GM08714 (cell line): ENCODE data around the gene NAA15.
A peak's percentile ranks its signal among the peaks of the same experiment; 100 is the strongest.

Experiments
- H3K4me3 ChIP-seq: fragments of 200-500 bp; sonication (Bioruptor generic); 2 replicates; pipeline ENCODE4 v1.5.1; 2014; ENCODE audit warnings: mild to moderate bottlenecking, low read length, inconsistent platforms
- ZNF274 ChIP-seq: IDR thresholded peaks from 2 replicates; pipeline ENCODE4 v1.6.1; 2012; ENCODE audit warnings: mild to moderate bottlenecking, low read depth, low read length

NAA15 gene

DNA sequence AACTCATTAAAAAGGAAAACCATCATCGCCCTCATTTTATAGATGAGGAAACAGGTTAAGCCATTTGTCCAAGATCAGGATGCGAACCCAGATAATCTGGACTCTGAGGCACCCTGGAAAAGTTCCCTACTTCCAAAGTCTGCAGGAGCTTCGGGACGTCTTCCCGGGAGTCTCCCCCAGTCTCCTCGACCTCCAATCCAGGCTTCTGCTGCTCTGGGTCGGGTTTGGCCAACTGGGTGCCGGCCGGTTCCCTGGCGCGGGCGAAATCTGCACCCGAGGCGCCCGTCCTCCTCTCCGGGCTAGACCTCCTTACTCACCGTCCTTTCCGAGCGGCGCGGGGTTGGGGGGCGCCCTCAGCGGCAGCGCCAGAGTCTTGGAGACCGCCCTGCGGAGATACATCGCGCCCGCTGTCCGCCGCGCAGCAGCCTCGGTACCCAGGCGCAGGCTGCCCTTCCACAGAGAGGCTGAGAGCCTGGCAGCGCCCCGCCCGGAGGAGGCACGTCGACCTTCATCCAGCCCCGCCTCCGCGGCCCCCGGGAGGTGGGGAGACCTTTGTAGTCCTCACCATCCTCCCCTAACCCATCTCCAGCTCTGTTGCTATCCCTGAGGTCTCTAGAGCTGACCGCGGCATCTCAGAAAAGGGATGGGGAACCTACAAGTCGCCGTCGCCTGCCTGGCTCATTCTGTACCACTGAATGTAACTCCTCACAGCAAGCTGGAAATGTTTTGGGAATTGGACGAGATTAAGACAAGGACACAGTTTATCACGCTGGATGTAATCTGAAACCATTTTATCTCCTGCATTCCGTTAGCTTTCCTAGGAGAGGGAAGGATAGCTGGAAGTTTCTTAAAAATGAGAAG is 21.3 kb upstream of the NAA15 start, which contains the start of gene MGARP:
TSS of gene MGARP (minus strand) at position 466 of the 861 bp plus-strand sequence. CDS start at position 399, 67 bp downstream.
- TF ChIP-seq ZNF274: no peak
- peak within 1 kb of the TSS; percentile 35; the same call in 1 of the 2 replicates for H3K4me3 ChIP-seq

DNA sequence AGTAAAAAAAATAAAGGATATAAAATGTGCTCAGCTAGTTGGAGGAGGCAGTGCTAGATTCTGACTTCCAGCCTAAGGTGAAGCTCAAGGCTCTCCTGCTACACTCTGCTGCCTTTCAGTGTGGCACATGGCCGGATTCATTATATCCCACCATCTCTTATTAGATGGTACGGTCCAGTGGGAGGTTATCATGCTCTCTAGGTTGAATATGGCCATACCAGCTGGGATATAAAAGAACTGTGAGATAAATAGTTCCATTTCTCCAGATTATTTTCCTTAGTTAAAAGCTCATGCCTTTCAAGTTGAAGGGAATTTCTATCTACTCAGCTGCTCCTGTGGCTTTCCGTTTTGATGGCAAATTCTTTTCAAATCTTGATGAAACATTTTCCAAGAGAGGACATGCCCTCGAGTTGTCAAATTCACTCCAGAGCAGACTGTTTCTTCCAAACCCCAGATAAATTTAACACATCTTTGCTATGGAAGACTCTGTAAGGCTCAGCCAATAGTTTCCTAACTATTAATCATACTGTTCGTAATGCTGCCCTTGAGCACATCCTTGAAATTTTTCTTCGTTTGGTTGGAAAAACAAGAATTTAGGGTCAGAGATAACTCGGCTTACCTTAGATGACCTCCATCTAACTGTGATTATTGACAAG is 19.1 kb upstream of the NAA15 start:
- no peak for TF ChIP-seq ZNF274
- no peak overlapping the region for H3K4me3 ChIP-seq

DNA sequence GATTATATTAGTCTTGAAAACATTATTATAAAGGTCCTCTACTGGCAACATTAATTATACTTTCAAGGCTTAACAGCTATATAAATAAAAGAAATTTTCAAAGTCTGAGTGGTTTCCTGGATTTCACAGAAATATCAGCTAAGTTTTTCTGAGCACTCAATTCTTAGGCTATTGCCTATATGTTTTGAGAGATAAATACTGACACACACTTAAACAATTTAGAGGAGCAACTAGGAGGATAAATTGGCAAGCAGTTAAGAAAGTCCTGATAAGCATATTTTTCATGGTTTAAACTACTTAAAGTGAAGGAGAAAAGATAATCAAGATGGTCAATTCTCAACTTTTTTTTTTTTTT is 18.6 kb upstream of the NAA15 start:
- no peak for TF ChIP-seq ZNF274
- no peak overlapping the region for H3K4me3 ChIP-seq

DNA sequence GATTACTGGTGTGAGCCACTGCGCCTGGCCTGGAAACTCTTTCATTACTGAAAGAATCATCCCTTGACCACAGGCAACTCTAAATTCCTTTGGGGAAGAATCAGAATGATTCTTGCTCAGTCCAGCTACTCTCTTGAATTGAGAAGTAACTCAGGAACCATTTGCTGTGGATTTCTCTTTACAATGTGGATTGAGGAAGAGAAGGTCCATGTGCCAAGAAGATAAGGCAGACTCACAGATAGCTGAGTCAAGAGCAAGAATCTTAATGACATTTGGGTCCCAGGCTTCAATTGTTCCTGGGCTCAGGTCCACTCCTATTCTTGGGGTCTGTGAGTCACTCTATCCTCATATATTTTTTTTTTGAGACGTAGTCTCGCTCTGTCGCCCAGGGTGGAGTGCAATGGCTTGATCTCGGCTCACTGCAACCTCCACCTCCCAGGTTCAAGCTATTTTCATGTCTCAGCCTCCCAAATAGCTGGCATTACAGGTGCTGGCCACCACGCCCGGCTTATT is 15.1 kb upstream of the NAA15 start:
- no peak for TF ChIP-seq ZNF274
- H3K4me3 ChIP-seq: no peak overlapping the region

DNA sequence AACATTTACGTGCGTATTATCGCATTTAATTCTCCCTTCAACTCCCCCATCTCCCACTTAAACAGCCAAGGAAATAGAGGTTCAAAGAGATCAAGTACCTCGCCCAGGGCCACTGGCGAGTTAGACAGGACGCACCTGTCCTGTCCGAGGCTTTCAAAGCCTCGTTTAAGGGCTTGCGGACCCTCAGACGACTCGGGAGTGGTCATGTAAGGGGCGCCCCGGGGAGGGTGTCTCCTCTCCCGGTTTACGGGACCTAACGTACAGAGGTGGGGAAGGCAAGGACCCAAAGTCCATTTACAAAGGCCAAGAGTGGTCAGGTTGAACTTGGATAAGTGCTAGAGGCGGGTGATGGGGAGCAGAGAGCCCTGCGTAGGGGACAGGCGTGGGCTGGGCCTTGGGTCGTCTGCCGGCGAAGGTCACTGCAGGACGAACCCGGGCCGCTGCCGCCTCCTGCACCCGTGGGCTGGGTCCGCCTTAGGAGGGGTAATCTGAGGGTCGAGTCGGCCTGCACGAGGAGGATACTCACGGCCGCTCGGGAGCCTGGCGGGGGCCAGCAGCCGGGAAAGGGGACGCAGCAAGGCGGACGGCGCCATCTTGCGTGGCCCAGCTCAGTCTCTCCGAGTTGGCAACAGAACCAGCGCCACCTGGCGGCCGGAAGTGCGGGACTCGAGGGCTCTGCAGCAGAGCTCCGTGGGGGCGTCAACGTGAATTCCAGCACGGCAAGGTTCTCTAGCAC is 5.9 kb upstream of the NAA15 start:
- H3K4me3 ChIP-seq: peak overlapping the region; percentile 86

DNA sequence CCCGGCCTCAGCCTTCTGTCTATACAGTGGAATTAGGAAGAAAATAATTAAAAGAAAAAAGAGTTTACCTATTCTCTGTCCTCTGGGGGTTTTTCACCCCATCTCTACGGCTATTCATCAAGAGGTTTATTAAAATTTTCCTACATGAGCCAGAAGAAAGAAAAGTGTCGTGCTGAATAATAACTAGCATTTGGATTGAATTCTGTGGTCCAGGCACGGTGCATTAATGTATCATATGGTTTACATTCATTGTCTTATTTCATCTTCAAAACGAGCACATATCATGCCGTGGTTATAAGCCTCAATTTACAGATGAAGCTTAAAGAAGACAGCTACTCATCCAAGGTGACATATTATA is 5.4 kb upstream of the NAA15 start:
- TF ChIP-seq ZNF274: no peak
- H3K4me3 ChIP-seq: no peak overlapping the region; the same call in 1 of the 2 replicates

More for the DNA sequence above, 5.9 kb upstream of the NAA15 start:
- TF ChIP-seq ZNF274: no peak

DNA sequence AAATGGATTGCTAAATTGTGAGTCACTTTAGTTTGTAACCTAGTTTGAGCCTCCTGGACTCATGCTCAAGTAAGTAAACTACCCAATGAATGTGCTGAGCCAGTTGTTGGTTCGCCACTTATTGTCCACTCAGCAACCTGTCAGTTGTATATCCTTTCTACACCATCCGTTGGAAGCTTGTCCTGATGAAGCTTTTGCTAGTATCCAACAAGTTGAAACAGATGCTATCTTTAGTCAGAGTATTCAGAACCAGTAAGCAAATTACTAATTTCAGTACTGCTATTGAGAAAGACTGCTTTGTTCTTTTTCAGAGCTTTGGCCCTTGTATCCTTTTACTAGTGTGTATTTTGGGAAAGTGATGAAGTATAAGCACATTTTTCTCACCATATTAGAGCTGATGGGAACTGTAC is 4.3 kb upstream of the NAA15 start:
- no peak overlapping the region for H3K4me3 ChIP-seq
- TF ChIP-seq ZNF274: no peak

DNA sequence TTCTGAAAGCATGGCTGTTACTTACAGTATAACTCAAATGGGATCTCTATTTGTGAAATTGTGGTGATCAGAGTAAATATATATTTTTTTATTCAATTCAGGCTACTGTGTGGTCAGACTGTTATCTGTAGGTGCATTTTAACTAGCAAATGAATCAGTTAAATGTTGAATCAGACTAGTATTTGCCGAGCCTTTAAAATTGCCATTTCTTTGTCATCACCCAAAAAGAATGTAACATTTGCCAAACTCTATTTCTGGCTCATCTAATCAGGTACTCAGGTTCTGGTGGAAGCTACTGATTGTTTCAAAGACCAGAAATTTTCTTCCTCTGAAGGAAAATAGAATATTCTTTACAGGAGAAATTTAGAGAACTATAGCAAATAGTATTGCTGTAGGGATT is 1.8 kb upstream of the NAA15 start:
- no peak for TF ChIP-seq ZNF274
- no peak overlapping the region for H3K4me3 ChIP-seq

DNA sequence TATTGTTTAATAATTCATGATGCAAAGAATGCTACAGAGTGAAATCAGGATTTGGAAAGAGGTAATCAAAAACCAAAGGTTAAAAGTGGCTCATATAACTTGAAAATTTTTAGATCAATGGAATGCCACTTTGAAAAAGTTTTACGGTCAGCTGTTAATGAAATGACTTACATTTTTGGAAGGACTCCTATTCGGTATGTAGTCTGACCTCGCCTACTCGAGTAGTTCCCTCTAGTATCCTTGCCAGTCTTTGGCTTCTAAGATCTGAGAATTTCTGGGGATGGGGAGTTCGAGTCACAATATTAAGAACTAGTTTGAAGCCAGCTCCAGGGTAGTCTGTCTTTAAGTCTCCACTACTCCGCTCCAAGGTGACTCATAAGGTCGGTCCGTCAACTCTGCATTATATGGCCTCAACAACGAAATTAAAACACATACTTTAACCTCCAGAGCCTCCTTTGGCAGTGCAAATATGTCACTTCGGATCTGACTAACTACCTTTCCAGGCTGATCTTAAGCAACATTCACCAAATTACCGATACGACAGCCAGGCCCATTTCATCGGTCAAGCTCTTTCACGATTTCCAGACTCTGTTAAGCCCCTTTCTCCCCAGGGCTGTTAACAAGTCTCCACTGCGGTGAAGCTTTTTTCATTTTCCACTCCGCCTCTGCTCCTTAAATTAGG is 733 bp upstream of the NAA15 start:
- H3K4me3 ChIP-seq: peak overlapping the region; percentile 95
- no peak for TF ChIP-seq ZNF274

DNA sequence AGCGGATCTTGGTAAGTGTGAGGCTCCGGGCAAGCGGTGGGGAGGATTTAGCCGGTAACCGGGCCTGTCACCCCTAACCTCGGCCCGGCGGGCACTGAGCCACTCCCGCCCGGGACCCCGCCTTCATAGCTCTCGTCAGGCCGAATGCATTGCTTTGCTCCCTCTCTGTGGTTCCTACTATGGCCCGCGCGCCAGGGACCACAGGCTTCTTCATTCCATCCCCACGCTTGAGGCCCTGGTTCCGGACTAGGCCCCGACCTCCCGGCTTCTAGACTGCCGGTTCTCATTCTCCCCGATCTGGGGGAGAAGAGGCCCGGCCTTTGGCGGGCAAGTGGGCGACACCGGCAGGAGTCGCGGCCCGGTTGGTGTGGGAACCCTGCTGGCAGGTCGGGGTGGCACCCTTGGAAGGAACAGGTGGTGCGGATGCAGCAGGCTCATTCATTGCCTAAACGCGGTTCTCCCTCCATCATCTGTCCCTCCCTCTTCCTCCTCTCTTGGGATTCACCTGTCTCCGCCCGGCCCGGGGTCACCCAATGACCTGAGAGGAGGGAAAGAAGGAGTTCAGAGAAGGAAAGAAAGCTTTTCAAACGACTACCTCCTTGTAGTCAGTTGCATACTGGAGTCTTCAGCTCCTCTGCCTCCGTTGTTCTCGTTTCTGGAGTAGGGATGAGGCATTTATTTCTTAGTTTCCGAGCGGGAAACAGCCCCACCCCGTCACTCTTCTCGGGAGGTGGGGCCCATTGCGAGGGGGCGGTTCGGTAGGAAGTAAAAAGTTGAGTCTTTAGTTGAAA is 711 bp downstream of the NAA15 start, which contains the start of gene NDUFC1:
TSS of gene NDUFC1 (minus strand) at position 657 of the 791 bp plus-strand sequence. CDS start 6,679 bp downstream, outside the sequence.
- H3K4me3 ChIP-seq: peak within 1 kb of the TSS; percentile 90
- no peak for TF ChIP-seq ZNF274

DNA sequence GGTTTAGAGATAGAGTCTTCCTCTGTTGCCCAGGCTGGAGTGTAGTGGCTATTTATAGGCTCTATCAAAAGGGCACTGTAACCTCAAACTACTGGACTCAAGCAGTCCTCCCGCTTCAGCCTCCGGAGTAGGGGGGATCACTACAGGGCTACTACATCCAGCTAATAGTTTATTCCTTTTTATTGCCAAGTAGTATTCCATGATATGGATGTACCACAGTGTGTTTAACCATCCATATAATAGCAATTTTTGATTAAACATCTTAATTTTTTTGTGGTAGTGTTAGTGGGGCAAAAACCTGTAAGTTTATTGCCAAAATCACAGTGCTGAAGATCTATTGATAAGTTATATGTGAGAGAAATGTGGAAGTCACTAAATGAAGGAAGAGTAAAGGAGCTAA is 3.6 kb downstream of the NAA15 start:
- no peak overlapping the region for H3K4me3 ChIP-seq
- no peak for TF ChIP-seq ZNF274

DNA sequence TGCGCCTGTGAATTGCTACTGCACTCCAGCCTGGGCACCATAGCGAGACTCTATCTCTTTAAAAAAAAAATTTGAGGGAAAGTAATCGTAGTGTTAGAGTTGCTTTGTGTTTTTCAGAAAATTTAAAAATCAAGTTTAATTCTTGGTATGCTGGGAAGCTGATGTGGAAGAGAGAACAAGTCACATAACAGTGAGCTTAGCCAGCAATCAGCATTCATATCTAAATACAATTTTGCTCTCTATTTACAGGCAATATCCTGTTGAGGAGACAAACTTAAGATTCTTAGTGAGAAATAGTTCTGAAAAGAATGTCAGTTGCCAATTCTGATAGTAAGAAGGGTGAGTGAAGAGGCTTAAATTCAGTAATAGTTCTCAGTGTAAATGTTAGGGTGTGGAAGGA is 10.6 kb downstream of the NAA15 start:
- no peak overlapping the region for H3K4me3 ChIP-seq
- TF ChIP-seq ZNF274: no peak
